ENCODE measurements around the gene CUX1.

The CUX1 gene

GRCh38 chr7:102285540-102286236 lies 468.3 kb downstream of the CUX1 start:
- Histone ChIP-seq H3K27me3 (replicated peaks; ENCODE audit: control insufficient read depth, insufficient read depth, low read length) (peaks cover 3% of the 10 kb centered on the region), H3K36me3 (ENCODE audit: control insufficient read depth, insufficient read depth, low read length, severe bottlenecking) (no peaks in the 10 kb centered on the region), H3K4me3 (ENCODE audit: low read length) (peak overlapping the region; percentile 80), H3K9me3 (ENCODE audit: control insufficient read depth, low read length) (no peaks in the 10 kb centered on the region), H3K4me1 (ENCODE audit: control insufficient read depth, insufficient read depth, low read length) (peaks cover 22% of the 10 kb centered on the region), H3K9ac (ENCODE audit: low read length) (peak overlapping the region; percentile 86)
- no peak for DNase-seq (ENCODE audit: low read depth)

- peaks cover 11% of the 10 kb centered on the region for H3K27me3 ChIP-seq (replicated peaks; ENCODE audit: control insufficient read depth, insufficient read depth, low read length)
- H3K9me3 ChIP-seq (ENCODE audit: control insufficient read depth, low read length), result no peaks in the 10 kb centered on the region
- no peaks in the 10 kb centered on the region for H3K36me3 ChIP-seq (ENCODE audit: control insufficient read depth, insufficient read depth, low read length, severe bottlenecking)
- peak within 1 kb of the TSS; percentile 86 for H3K9ac ChIP-seq (ENCODE audit: low read length)
- H3K4me3 ChIP-seq (ENCODE audit: low read length), result peak within 1 kb of the TSS; percentile 81
- peaks cover 22% of the 10 kb centered on the region for H3K4me1 ChIP-seq (ENCODE audit: control insufficient read depth, insufficient read depth, low read length)
- DNase-seq (ENCODE audit: low read depth), result peak; percentile 93
Measured at GRCh38 chr7:102286237-102287110, 469.0 kb downstream of the CUX1 start, which contains the start of gene SH2B2. Gene SH2B2, plus strand, starts transcription at chr7:102286868. Its CDS starts 13,683 bp downstream, at chr7:102300551.

- Histone ChIP-seq H3K9me3 (ENCODE audit: control insufficient read depth, low read length) (no peaks in the 10 kb centered on the region), H3K4me3 (ENCODE audit: low read length) (peak overlapping the region; percentile 81), H3K4me1 (ENCODE audit: control insufficient read depth, insufficient read depth, low read length) (peaks cover 22% of the 10 kb centered on the region), H3K9ac (ENCODE audit: low read length) (peak overlapping the region; percentile 67), H3K36me3 (ENCODE audit: control insufficient read depth, insufficient read depth, low read length, severe bottlenecking) (no peaks in the 10 kb centered on the region), H3K27me3 (replicated peaks; ENCODE audit: control insufficient read depth, insufficient read depth, low read length) (peaks cover 18% of the 10 kb centered on the region)
- peak; percentile 50 for DNase-seq (ENCODE audit: low read depth)
Measured at GRCh38 chr7:102287111-102287980, 469.9 kb downstream of the CUX1 start.

- peak overlapping the region; percentile 67 for H3K9ac ChIP-seq (ENCODE audit: low read length)
- H3K9me3 ChIP-seq (ENCODE audit: control insufficient read depth, low read length), result no peaks in the 10 kb centered on the region
- H3K4me1 ChIP-seq (ENCODE audit: control insufficient read depth, insufficient read depth, low read length), result peaks cover 22% of the 10 kb centered on the region
- H3K4me3 ChIP-seq (ENCODE audit: low read length), result peak overlapping the region; percentile 81
- peaks cover 21% of the 10 kb centered on the region for H3K27me3 ChIP-seq (replicated peaks; ENCODE audit: control insufficient read depth, insufficient read depth, low read length)
- no peaks in the 10 kb centered on the region for H3K36me3 ChIP-seq (ENCODE audit: control insufficient read depth, insufficient read depth, low read length, severe bottlenecking)
- DNase-seq (ENCODE audit: low read depth), result no peak
Measured at GRCh38 chr7:102287981-102288278, 470.5 kb downstream of the CUX1 start.

DNA sequence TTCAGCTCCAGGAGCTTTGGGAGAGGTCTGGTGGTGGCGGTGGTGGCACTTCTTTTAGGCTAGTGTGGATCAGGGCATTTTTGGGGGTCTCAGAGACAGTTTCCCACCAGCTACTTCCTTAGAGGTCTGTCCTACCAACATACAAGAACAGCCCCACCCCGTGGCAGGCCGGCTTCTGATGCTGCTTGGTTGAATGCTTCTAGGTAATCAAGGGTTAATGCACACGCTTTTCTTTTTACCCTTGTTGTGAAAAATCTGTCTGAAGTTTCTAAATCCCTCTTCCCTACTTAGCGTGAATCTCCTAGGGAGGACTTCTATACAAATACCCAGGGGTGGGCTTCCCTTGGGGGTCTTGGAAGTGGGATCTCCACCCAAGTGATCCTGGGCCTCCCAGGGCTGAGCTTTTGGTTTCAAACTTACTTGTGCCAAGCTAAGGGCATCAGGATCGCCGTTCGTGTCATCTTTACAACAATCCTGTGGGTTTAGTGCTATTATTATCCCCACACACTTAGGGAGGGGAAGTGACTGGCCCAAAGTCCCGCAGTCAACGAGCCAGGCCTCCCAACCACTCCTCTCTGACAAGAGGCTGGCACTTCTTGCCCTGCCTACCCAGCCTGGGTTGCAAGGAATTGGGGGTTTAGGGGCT lies 471.0 kb downstream of the CUX1 start:
- Histone ChIP-seq H3K9me3 (ENCODE audit: control insufficient read depth, low read length) (no peaks in the 10 kb centered on the region), H3K9ac (ENCODE audit: low read length) (no peak overlapping the region), H3K27me3 (replicated peaks; ENCODE audit: control insufficient read depth, insufficient read depth, low read length) (peaks cover 21% of the 10 kb centered on the region), H3K36me3 (ENCODE audit: control insufficient read depth, insufficient read depth, low read length, severe bottlenecking) (no peaks in the 10 kb centered on the region), H3K4me3 (ENCODE audit: low read length) (peak overlapping the region; percentile 81), H3K4me1 (ENCODE audit: control insufficient read depth, insufficient read depth, low read length) (peaks cover 22% of the 10 kb centered on the region)
- DNase-seq (ENCODE audit: low read depth), result peak; percentile 18

DNA sequence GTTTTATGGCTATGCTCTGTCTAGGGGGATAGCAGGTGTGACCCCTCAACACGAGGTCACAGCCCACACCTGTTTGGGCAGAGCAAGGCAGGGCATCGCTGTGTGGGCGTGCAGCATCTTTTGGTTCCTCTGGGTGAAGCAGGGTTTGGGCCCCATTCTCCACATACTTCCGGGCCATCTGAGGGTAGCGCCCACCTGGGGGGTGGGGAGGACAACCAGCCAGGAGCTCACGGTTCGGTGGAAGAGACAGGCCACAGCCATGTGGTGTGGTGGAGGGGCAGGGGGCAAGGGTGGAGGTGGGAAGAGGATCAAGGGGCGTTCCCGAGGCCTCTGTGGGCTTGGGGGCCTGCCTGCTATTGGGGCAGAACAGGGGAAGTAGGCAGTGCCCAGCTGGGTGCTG lies 471.6 kb downstream of the CUX1 start:
- Histone ChIP-seq H3K27me3 (replicated peaks; ENCODE audit: control insufficient read depth, insufficient read depth, low read length) (peaks cover 26% of the 10 kb centered on the region), H3K36me3 (ENCODE audit: control insufficient read depth, insufficient read depth, low read length, severe bottlenecking) (no peaks in the 10 kb centered on the region), H3K9me3 (ENCODE audit: control insufficient read depth, low read length) (no peaks in the 10 kb centered on the region), H3K9ac (ENCODE audit: low read length) (no peak overlapping the region), H3K4me1 (ENCODE audit: control insufficient read depth, insufficient read depth, low read length) (peaks cover 22% of the 10 kb centered on the region), H3K4me3 (ENCODE audit: low read length) (no peak overlapping the region)
- no peak for DNase-seq (ENCODE audit: low read depth)

GRCh38 chr7:102291056-102291915 lies 473.9 kb downstream of the CUX1 start:
- H3K4me3 ChIP-seq (ENCODE audit: low read length), result no peak overlapping the region
- no peaks in the 10 kb centered on the region for H3K9me3 ChIP-seq (ENCODE audit: control insufficient read depth, low read length)
- H3K4me1 ChIP-seq (ENCODE audit: control insufficient read depth, insufficient read depth, low read length), result peaks cover 15% of the 10 kb centered on the region
- no peaks in the 10 kb centered on the region for H3K36me3 ChIP-seq (ENCODE audit: control insufficient read depth, insufficient read depth, low read length, severe bottlenecking)
- DNase-seq (ENCODE audit: low read depth), result no peak
- H3K9ac ChIP-seq (ENCODE audit: low read length), result no peak overlapping the region
- H3K27me3 ChIP-seq (replicated peaks; ENCODE audit: control insufficient read depth, insufficient read depth, low read length), result peaks cover 26% of the 10 kb centered on the region

- peaks cover 26% of the 10 kb centered on the region for H3K27me3 ChIP-seq (replicated peaks; ENCODE audit: control insufficient read depth, insufficient read depth, low read length)
- H3K9ac ChIP-seq (ENCODE audit: low read length), result no peak overlapping the region
Measured at GRCh38 chr7:102291916-102292267, 474.5 kb downstream of the CUX1 start.

GRCh38 chr7:102292813-102293798 lies 475.7 kb downstream of the CUX1 start:
- no peaks in the 10 kb centered on the region for H3K36me3 ChIP-seq (ENCODE audit: control insufficient read depth, insufficient read depth, low read length, severe bottlenecking)
- no peak overlapping the region for H3K4me3 ChIP-seq (ENCODE audit: low read length)
- H3K9ac ChIP-seq (ENCODE audit: low read length), result no peak overlapping the region
- no peak for DNase-seq (ENCODE audit: low read depth)
- no peaks in the 10 kb centered on the region for H3K9me3 ChIP-seq (ENCODE audit: control insufficient read depth, low read length)
- peaks cover 6% of the 10 kb centered on the region for H3K4me1 ChIP-seq (ENCODE audit: control insufficient read depth, insufficient read depth, low read length)
- H3K27me3 ChIP-seq (replicated peaks; ENCODE audit: control insufficient read depth, insufficient read depth, low read length), result peaks cover 38% of the 10 kb centered on the region

More at GRCh38 chr7:102291916-102292267, 474.5 kb downstream of the CUX1 start:
- DNase-seq (ENCODE audit: low read depth), result no peak
- H3K4me3 ChIP-seq (ENCODE audit: low read length), result no peak overlapping the region
- H3K36me3 ChIP-seq (ENCODE audit: control insufficient read depth, insufficient read depth, low read length, severe bottlenecking), result no peaks in the 10 kb centered on the region
- H3K4me1 ChIP-seq (ENCODE audit: control insufficient read depth, insufficient read depth, low read length), result peaks cover 14% of the 10 kb centered on the region
- H3K9me3 ChIP-seq (ENCODE audit: control insufficient read depth, low read length), result no peaks in the 10 kb centered on the region
